AG09319 (cell line): ENCODE results near the gene KDM6A.
"Not testable (repeated sequence)": the region's sequence is repeated elsewhere in the genome, so short reads cannot be mapped to it uniquely, and the experiment has no call there.

Experiments
- DNase-seq: peaks from one replicate; pipeline ENCODE4 v3.0.0-alpha.2; 2010; ENCODE audit warnings: low read depth; ENCODE audit errors: extremely low read depth
- CTCF ChIP-seq: IDR thresholded peaks from 2 replicates; pipeline ENCODE4 v1.5.1; 2011; ENCODE audit warnings: low read depth, mild to moderate bottlenecking, inconsistent platforms, low read length, moderate library complexity

The KDM6A gene

GRCh38 chrX:45134775-45135174, 261.8 kb downstream of the KDM6A start:
- no peak for DNase-seq
- no peak for TF ChIP-seq CTCF

GRCh38 chrX:45135391-45136075, 262.5 kb downstream of the KDM6A start:
- DNase-seq: not testable (repeated sequence)

- no peak for DNase-seq
- no peak for TF ChIP-seq CTCF
Observed at GRCh38 chrX:45137531-45137930, 264.5 kb downstream of the KDM6A start.

GRCh38 chrX:45138525-45138924, 265.5 kb downstream of the KDM6A start:
- TF ChIP-seq CTCF: no peak
- DNase-seq: no peak

- DNase-seq: no peak
- TF ChIP-seq CTCF: no peak
Observed at GRCh38 chrX:45140812-45141211, 267.8 kb downstream of the KDM6A start.

GRCh38 chrX:45142185-45142584, 269.2 kb downstream of the KDM6A start:
- DNase-seq: no peak
- TF ChIP-seq CTCF: no peak

GRCh38 chrX:45143455-45143854, 270.5 kb downstream of the KDM6A start:
- no peak for DNase-seq
- no peak for TF ChIP-seq CTCF
